Coronary artery (tissue), 2 donors: ENCODE results near the gene PHKA2.
"Not testable (repeated sequence)": the region's sequence is repeated elsewhere in the genome, so short reads cannot be mapped to it uniquely, and the experiment has no call there.

Experiments used
- DNase-seq: peaks from one replicate; pipeline ENCODE4 v3.0.0-alpha.2; 2017; ENCODE audit warnings: low spot score
- H3K27ac ChIP-seq, 2 donors: fragments of 200-600 bp; sonication (generic); one replicate each; pipeline ENCODE4 v1.5.1; 2016 to 2019
- H3K4me3 ChIP-seq: fragments of 200-600 bp; sonication (generic); 2 replicates; pipeline ENCODE4 v1.5.1; 2016; ENCODE audit warnings: mild to moderate bottlenecking, moderate library complexity
- TF ChIP-seq, protein P1 (sequence below): fragments of 200-600 bp; sonication (generic); IDR thresholded peaks from one replicate; pipeline ENCODE4 v1.5.1; 2019; ENCODE audit warnings: antibody characterized with exemption

The PHKA2 gene

DNA sequence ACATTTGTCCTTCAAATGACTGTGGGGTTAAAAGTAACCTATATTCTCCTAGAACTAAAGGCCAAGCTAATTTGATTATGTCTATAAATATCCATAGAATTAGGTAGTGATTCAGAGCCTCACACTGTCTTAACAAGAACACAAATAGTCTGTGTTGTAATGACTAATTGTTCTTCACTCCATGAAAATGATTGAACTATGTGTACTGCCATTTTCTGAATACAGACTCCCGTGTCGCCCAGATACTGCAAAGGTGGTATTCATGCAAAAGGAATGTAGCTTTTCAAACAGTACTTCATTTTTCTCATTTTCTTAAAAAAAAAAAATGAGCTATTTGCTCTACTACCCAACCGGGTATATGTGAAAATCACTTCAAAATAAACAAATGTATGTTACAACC lies 11.3 kb upstream of the PHKA2 start:
- TF ChIP-seq, protein P1, sequence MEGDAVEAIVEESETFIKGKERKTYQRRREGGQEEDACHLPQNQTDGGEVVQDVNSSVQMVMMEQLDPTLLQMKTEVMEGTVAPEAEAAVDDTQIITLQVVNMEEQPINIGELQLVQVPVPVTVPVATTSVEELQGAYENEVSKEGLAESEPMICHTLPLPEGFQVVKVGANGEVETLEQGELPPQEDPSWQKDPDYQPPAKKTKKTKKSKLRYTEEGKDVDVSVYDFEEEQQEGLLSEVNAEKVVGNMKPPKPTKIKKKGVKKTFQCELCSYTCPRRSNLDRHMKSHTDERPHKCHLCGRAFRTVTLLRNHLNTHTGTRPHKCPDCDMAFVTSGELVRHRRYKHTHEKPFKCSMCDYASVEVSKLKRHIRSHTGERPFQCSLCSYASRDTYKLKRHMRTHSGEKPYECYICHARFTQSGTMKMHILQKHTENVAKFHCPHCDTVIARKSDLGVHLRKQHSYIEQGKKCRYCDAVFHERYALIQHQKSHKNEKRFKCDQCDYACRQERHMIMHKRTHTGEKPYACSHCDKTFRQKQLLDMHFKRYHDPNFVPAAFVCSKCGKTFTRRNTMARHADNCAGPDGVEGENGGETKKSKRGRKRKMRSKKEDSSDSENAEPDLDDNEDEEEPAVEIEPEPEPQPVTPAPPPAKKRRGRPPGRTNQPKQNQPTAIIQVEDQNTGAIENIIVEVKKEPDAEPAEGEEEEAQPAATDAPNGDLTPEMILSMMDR: no peak
- no peak overlapping the region for H3K4me3 ChIP-seq
- H3K27ac ChIP-seq: no peak overlapping the region
- no peak for DNase-seq

DNA sequence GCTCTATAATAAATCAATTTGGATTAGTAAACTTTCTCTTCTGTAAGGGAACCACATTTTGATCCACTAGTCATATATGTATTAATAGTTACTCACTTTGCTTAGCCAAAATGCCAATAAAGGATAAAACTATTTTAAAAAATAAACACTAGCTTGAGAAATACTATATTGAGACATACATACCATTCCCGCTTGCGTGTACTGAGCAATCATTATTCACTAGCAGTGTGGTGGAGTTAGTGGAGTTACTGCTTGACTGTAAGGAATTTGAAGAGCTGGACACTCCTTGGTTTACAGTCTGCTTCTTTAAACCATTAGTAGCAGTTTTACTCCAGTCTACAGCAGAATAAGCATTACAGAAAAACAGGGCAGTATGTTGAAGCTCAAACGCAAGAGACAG lies 10.8 kb upstream of the PHKA2 start:
- DNase-seq: no peak
- Histone ChIP-seq H3K4me3 (no peak overlapping the region), H3K27ac (no peak overlapping the region)
- TF ChIP-seq, protein P1: no peak

DNA sequence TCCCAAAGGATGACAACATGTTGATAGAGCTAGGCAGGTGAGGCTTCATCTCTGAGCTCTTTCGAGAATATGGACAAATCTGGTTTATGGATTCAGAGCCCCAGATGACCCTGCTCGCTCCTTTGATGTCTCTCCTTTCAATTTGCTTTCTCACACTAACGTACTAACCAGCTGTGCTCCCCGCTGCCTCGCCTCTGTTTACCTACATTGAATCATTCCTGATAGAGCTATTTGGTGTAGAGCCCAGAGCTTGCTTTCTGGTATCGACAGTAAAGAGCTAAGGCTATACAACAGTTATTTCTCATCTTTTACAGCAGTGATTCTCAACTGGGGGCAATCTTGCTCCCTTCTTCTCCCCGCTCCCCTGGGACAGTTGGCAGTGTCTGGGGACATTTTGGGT lies 8.9 kb upstream of the PHKA2 start:
- Histone ChIP-seq H3K4me3 (no peak overlapping the region), H3K27ac (no peak overlapping the region)
- DNase-seq: no peak
- TF ChIP-seq, protein P1: no peak

DNA sequence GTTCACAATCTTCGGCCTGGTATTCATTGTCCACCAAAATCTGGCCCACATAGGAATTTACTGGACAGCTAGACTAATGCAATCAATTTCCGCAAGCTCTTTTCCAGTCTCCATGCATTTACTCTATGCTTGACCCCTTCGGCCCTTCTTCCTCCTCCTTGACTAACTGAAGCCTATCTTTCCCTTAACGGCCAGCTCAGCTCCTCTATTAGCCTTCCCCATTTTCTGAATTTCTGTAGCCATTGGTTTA lies 1.2 kb upstream of the PHKA2 start:
- TF ChIP-seq, protein P1: no peak
- H3K27ac ChIP-seq: peak overlapping the region; percentile 69 to 90
- peak overlapping the region; percentile 75 for H3K4me3 ChIP-seq
- no peak for DNase-seq

DNA sequence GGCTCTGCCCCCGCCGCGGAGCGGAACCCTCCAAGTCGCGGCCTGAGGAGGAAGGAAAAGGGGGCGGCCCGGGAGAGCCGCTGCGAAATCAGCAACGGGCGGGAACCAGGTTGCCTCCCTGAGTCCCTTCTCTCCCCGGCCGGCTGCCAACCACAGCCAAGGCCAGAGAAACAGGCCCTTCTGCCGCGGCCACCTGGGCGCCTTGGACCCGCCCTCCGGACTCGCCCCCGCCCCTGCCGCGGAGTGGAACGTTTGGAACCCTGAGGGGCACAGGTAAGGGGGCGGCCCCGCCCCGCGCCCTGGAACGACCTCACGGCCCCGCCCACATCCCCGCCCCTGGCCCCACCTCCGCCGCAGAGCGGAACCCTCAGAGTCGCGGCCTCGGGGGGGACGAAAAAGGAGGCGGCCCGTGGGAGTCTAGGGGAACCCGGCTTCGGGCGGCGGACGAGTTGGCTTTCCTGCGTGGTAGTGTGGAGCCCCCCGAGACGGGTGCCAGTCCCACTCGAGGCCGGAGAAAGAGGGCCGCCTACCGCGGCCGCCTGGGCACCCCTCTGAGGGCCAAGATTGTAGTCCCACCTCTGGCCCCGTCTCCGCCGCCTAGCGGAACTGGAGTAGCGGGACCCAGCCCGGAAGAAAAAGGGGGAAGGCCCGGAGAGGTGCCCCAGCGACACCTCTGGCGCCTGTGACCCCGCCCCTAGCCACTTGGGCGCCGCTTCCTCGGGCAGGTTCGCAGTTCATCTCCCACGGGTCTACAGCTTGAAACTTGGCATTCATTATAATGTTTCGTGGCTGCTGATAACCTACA lies 669 bp upstream of the PHKA2 start:
- peak; percentile 79 for DNase-seq
- TF ChIP-seq, protein P1: peak; percentile 24
- peak overlapping the region; percentile 69 to 90 for H3K27ac ChIP-seq
- H3K4me3 ChIP-seq: peak overlapping the region; percentile 75

DNA sequence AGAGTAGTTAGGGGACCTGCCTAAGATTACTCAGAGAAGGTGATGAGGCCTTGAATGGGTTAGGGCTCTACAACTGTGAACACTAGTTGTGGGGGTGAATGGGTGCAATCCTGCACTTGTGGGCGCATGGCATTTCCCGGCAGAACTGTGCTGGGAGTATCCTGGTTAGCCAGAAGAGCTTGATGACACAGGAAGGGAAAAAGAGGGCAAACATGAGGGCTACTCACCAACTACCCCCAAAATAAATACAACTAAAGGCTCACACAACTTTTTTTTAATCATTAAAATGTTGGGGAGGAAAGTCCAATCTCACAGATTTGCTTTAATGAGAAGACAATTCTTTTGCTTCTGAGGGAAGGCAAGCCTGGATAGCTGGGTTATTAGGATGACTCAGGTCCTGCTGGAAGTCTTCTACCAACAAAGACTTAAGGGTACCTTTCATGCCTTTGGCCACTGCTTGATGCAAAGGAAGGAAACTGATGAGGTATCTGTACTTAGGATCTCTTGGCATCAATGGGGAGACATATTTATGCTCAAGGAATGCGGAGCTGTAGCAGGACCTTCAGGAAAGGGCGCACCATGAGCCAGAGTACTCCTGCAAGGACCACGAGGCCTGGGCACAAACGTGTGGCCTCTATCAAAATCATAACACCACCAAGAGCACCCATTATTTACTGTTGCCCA lies 2.6 kb downstream of the PHKA2 start:
- DNase-seq: no peak
- Histone ChIP-seq H3K27ac (no peak overlapping the region), H3K4me3 (no peak overlapping the region)
- TF ChIP-seq, protein P1: no peak

DNA sequence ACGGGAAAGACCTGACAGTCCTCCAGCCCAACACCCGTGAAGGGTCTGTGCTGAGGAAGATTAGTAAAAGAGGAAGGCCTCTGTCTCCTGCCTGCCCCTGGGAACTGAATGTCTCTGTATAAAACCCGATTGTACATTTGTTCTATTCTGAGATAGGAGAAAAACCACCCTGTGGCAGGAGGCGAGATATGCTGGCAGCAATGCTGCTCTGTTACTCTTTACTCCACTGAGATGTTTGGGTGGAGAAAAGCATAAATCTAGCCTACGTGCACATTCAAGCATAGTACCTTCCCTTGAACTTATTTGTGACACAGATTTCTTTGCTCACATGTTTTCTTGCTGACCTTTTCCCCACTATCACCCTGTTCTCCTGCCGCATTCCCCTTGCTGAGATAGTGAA lies 3.7 kb downstream of the PHKA2 start:
- not testable (repeated sequence) for H3K4me3 ChIP-seq, DNase-seq, H3K27ac ChIP-seq
